ENCODE measurements around the gene POC1A. TPM values are rescaled to one million over a fixed set of nuclear protein-coding genes. Genes with fewer than 3 reads are reported as not detected.

The POC1A gene
- polyA plus RNA-seq, 1 of the 3 experiments (the other 2 are of a cell fraction), result 11.7 TPM

- POLR2A ChIA-PET, result no interaction called here
- WGBS (ENCODE audit: low lambda C conversion rate), result 66% methylated on average over 2 of the region's 3 CpGs
These were observed 31.6 kb upstream of the POC1A start for GRCh38 chr3:52185837-52186236.

More at GRCh38 chr3:52185837-52186236, 31.6 kb upstream of the POC1A start:
- Histone ChIP-seq H3K79me2 (ENCODE audit: insufficient read depth) (no peaks in the 10 kb centered on the region), H3K36me3 (replicated peaks in 1 of 2; ENCODE audit: control insufficient read depth in 1 of 2, insufficient read depth in 2 of 2, low read length in 1 of 2) (no peaks in the 10 kb centered on the region), H3K27ac (ENCODE audit: low read depth in 2 of 2, low read length in 1 of 2) (no peak overlapping the region), H3K4me2 (no peak overlapping the region), H3F3A (replicated peaks; ENCODE audit: insufficient read depth) (peaks cover 4% of the 10 kb centered on the region), H3K4me3 (ENCODE audit: low read depth in 2 of 2, low read length in 1 of 2) (no peak overlapping the region), H3K27me3 (ENCODE audit: insufficient read depth) (no peaks in the 10 kb centered on the region), H3K9me3 (no peaks in the 10 kb centered on the region), H3K4me1 (ENCODE audit: control insufficient read depth in 1 of 2, insufficient read depth in 2 of 2, low read depth in 1 of 2, low read length in 1 of 2) (peaks cover 10 to 13% of the 10 kb centered on the region in 2 experiments; a peak in 3 of 4 replicates), H3K9me2 (no peaks in the 10 kb centered on the region), H4K20me1 (ENCODE audit: insufficient read depth) (no peaks in the 10 kb centered on the region), H2AFZ (ENCODE audit: low read depth) (no peak overlapping the region), H3K9ac (no peak overlapping the region)
- TF ChIP-seq FOXJ3 (CRISPR knock-in tag; IDR thresholded peaks at IDR 0.05) (no peak), GABPA (IDR thresholded peaks at IDR 0.05; ENCODE audit: low read depth) (no peak), NRF1 (IDR thresholded peaks at IDR 0.05; ENCODE audit: low read depth, low read length) (no peak), IRF3 (IDR thresholded peaks at IDR 0.05; ENCODE audit: low read depth, low read length) (no peak), ELF1 (IDR thresholded peaks at IDR 0.05) (no peak), EP300 (IDR thresholded peaks at IDR 0.05; ENCODE audit: borderline replicate concordance in 1 of 2, low read depth in 1 of 2, low read length in 1 of 2) (no peak), TAF1 (IDR thresholded peaks at IDR 0.05; ENCODE audit: borderline replicate concordance, low read depth, low read length) (no peak), RXRA (IDR thresholded peaks at IDR 0.05; ENCODE audit: borderline replicate concordance, low read depth) (no peak), USF1 (IDR thresholded peaks at IDR 0.05; ENCODE audit: borderline replicate concordance, low read depth) (no peak), YY1 (IDR thresholded peaks at IDR 0.05; ENCODE audit: low read depth) (no peak), CHD2 (IDR thresholded peaks at IDR 0.05; ENCODE audit: low read length, partially characterized antibody) (no peak), SIN3A (IDR thresholded peaks at IDR 0.05; ENCODE audit: borderline replicate concordance, low read depth, low read length) (no peak), MEF2A (IDR thresholded peaks at IDR 0.05; ENCODE audit: borderline replicate concordance, low read depth) (no peak), FOSL2 (IDR thresholded peaks at IDR 0.05; ENCODE audit: borderline replicate concordance, low read depth) (no peak), TEAD4 (IDR thresholded peaks at IDR 0.05; ENCODE audit: borderline replicate concordance, insufficient read depth) (no peak), POLR2AphosphoS5 (IDR thresholded peaks at IDR 0.05; ENCODE audit: low read depth, low read length) (no peak)
- TF ChIP-seq, protein P1, sequence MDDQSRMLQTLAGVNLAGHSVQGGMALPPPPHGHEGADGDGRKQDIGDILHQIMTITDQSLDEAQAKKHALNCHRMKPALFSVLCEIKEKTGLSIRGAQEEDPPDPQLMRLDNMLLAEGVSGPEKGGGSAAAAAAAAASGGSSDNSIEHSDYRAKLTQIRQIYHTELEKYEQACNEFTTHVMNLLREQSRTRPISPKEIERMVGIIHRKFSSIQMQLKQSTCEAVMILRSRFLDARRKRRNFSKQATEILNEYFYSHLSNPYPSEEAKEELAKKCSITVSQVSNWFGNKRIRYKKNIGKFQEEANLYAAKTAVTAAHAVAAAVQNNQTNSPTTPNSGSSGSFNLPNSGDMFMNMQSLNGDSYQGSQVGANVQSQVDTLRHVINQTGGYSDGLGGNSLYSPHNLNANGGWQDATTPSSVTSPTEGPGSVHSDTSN (IDR thresholded peaks at IDR 0.05), result no peak
- TF ChIP-seq, protein P2, sequence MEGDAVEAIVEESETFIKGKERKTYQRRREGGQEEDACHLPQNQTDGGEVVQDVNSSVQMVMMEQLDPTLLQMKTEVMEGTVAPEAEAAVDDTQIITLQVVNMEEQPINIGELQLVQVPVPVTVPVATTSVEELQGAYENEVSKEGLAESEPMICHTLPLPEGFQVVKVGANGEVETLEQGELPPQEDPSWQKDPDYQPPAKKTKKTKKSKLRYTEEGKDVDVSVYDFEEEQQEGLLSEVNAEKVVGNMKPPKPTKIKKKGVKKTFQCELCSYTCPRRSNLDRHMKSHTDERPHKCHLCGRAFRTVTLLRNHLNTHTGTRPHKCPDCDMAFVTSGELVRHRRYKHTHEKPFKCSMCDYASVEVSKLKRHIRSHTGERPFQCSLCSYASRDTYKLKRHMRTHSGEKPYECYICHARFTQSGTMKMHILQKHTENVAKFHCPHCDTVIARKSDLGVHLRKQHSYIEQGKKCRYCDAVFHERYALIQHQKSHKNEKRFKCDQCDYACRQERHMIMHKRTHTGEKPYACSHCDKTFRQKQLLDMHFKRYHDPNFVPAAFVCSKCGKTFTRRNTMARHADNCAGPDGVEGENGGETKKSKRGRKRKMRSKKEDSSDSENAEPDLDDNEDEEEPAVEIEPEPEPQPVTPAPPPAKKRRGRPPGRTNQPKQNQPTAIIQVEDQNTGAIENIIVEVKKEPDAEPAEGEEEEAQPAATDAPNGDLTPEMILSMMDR (IDR thresholded peaks at IDR 0.05), result no peak
- no peak for DNase-seq
- CTCF ChIA-PET, result interaction anchor here (1.0 to 1.6 kb wide), 4 partner anchors 11 to 185 kb away, joined by 3 to 6 read pairs (median 4); partner anchors contain the start of gene DUSP7
